ENCODE data around the gene PRPF8.

- TF ChIP-seq EZH2phosphoT487 (IDR thresholded peaks at IDR 0.05; ENCODE audit: borderline replicate concordance) (no peak), CTCF (conservative IDR thresholded peaks at IDR 0.05; ENCODE audit: low read length) (no peak)
Observed at GRCh38 chr17:1634841-1635650, 49.6 kb downstream of the PRPF8 start.

Measured in Loucy (cell line).